Brain microvascular endothelial cell (primary cell): ENCODE measurements around the gene MYEOV.

ENCODE experiments used
- DNase-seq: peaks from one replicate; pipeline ENCODE4 v3.0.0-alpha.2; 2020
- H3K27ac ChIP-seq: fragments of 250-450 bp; sonication (Bioruptor Pico); 2 replicates; pipeline ENCODE4 v1.5.1; 2020; ENCODE audit warnings: mild to moderate bottlenecking, moderate library complexity
- H3K27me3 ChIP-seq: fragments of 250-450 bp; sonication (Bioruptor Pico); replicated peaks from 2 replicates; pipeline ENCODE4 v1.5.1; 2020; ENCODE audit warnings: mild to moderate bottlenecking
- H3K36me3 ChIP-seq: fragments of 250-450 bp; sonication (Bioruptor Pico); replicated peaks from 2 replicates; pipeline ENCODE4 v1.5.1; 2020; ENCODE audit warnings: mild to moderate bottlenecking
- H3K4me3 ChIP-seq: 2 replicates; pipeline ENCODE4 v1.5.1; 2011; ENCODE audit warnings: low read depth, mild to moderate bottlenecking, control low read depth, low read length, moderate library complexity
- in situ Hi-C: cut with HindIII; loops from 2 replicates; pipeline ENCODE4 v1.10.0; 2017; ENCODE audit warnings: low sequenced_read_pairs, low pct_ligation_motif_present
- TF ChIP-seq, protein P1 (sequence below): IDR thresholded peaks from 2 replicates; pipeline ENCODE4 v1.5.1; 2011; ENCODE audit warnings: low read depth, mild to moderate bottlenecking, moderate library complexity, low read length, control low read depth, inconsistent platforms; ENCODE audit errors: missing control alignments

The MYEOV gene

DNA sequence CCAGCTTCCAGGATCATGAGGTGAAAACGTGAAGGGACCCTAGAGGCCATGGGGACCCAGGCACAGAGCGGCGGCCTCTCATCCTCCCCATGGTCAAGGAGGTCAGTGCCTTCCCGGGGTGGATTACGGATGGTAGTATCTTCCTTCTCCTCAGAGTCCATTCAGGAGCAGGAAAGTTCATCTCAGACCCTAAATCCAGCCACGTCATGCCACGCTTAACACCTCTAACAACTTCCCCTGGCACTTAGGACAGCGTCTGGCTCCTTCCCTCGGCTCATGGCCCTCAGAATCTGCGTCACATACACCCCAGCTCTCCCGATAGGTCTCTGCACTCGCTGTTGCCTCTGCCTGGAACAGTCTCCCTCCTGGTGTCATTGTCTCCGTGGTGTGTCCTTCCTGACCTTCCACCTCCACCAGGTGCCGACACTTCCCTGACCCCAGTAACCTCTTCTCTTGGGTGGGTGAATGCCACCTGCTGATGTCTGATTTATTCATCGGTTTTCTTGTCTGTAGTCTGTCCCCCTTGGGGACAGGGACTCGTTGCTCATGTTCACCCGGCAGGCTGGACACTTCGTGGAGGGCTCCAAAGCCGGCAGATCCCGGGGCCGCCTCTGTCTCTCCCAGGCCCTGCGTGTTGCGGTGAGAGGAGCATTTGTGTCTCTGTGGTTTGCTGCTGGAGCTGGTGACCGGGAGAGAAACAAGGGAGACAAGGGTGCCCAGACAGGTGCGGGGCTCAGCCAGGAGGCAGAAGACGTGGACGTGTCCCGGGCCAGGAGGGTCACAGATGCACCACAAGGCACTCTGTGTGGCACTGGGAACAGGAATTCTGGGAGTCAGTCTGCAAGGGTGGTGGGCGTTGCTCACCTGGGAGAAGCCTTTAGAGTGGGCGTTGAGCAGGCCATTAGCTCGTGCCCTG lies 1.4 kb downstream of the MYEOV start:
- Histone ChIP-seq H3K4me3 (no peak overlapping the region), H3K27ac (no peak overlapping the region), H3K27me3 (no peaks in the 10 kb centered on the region), H3K36me3 (no peaks in the 10 kb centered on the region)
- TF ChIP-seq, protein P1, sequence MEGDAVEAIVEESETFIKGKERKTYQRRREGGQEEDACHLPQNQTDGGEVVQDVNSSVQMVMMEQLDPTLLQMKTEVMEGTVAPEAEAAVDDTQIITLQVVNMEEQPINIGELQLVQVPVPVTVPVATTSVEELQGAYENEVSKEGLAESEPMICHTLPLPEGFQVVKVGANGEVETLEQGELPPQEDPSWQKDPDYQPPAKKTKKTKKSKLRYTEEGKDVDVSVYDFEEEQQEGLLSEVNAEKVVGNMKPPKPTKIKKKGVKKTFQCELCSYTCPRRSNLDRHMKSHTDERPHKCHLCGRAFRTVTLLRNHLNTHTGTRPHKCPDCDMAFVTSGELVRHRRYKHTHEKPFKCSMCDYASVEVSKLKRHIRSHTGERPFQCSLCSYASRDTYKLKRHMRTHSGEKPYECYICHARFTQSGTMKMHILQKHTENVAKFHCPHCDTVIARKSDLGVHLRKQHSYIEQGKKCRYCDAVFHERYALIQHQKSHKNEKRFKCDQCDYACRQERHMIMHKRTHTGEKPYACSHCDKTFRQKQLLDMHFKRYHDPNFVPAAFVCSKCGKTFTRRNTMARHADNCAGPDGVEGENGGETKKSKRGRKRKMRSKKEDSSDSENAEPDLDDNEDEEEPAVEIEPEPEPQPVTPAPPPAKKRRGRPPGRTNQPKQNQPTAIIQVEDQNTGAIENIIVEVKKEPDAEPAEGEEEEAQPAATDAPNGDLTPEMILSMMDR, result no peak
- in situ Hi-C loops, result no loop called here
- DNase-seq, result no peak

DNA sequence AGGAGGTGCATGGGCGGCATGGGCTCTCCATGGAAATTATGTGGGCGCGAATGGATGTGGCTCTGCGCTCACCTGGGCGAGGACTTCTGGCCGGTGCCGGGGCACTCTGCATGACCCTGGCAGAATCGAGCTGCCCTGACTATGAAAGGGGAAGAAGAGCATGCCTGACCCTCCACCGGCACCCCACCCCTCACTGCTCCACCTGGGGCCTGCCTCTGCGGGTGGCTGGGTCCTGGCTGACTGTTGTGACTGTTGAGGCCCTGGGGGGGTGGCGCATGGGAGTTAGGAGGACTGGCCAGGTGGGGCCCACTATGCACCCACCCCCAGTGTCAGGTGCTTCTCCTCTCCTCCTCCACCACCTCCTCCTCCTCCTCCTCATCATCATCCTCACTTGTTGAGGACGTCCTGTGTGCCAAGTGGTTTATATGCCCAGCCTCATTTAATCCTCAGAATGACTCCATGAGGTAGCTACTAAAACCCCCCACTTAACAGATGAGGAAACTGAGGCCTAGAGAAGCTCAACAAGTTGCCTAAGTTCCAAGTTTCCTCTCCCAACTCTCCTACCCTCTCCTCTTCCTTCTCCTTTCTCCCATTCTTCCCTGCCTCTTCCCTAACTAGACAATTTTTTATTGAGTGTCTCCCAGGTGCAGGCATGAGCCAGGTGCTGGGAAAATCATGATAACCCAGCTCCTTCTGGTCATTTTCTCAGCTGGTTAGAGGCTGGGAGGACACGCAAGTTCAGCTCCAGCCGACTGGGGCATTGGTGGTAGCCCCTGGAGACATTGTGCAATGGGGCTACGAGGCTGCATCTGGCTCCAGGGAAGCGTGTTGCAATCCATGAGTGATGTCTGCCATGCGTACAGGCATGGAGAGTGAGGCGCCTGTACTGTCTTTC lies 2.3 kb downstream of the MYEOV start:
- Histone ChIP-seq H3K27ac (peak overlapping the region; percentile 68), H3K36me3 (no peaks in the 10 kb centered on the region), H3K27me3 (no peaks in the 10 kb centered on the region), H3K4me3 (no peak overlapping the region)
- TF ChIP-seq, protein P1, result no peak
- peak; percentile 61 for DNase-seq
- in situ Hi-C loops, result no loop called here

DNA sequence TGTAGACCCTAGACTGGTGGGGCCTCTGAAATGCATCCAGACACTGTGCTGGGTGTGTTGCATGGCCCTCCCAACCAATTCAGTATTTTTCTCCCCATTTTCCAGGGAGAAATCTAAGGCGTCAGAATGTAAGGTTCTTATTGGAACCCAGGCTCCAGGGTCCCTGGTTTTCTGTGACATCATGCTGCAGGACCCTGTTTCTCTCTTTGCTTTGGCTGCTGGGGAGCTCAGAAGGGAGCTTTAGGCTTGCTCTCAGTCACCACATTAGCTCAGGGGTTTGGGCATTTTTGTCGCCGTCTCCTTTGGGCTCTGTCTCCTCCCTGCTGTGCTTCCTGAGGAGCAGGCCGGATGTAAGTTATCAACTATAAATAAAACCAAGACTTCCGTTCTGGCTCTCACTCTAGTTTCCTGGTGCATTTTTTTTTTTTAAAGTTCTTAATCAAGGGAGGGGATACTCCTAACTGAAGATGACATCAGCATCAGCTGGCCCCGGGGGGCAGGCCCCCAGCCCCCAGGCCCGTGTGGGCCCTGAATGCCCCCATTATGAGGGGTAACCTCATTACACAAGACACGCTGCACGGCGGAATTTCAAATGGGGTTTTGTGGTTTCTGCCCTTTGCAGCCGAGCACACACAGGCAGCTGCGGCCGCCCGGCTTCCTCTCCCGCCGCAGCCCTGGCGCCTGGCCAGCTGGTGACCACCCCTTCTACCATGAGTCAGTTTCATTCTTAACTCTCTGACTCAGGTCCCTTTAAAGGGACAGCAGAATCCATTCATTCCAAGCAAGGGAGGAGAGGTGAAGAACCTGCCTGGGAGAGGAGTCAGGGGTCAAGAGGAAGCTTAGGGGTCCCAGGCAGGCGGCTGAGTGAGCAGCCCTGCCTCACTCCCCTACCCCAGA lies 3.2 kb downstream of the MYEOV start:
- TF ChIP-seq, protein P1, result no peak
- Histone ChIP-seq H3K36me3 (no peaks in the 10 kb centered on the region), H3K27me3 (no peaks in the 10 kb centered on the region), H3K4me3 (no peak overlapping the region), H3K27ac (peak overlapping the region; percentile 76)
- in situ Hi-C loops, result no loop called here
- peak; percentile 99 for DNase-seq

DNA sequence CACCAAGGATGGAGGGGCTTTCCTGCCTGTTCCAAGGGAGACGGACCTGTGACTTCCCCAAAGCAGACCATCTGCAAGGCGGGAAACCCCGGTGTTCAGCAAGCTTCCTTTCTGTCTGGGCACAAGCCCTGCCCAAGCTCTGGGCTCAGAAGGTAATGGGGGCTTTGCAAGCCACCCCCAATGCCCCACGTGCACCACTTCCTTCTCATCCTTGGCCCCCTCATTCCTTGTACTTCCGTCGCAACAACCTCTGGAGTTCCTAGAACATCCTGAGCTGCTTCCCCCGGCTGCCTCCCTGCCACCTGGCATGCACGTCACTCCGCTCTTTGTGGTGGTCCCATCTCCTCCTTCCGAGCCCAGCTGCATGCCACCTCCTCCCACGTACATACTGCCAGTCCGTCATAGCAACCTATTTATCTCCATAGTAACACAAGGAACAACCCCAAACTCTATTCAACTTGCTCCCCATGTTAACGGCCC lies 3.9 kb downstream of the MYEOV start:
- H3K4me3 ChIP-seq, result no peak overlapping the region

More for the DNA sequence above, 3.9 kb downstream of the MYEOV start:
- H3K27me3 ChIP-seq, result no peaks in the 10 kb centered on the region
- in situ Hi-C loops, result no loop called here
- DNase-seq, result peak; percentile 41
- H3K27ac ChIP-seq, result peak overlapping the region; percentile 76
- no peaks in the 10 kb centered on the region for H3K36me3 ChIP-seq
- TF ChIP-seq, protein P1, result no peak
